ENCODE results near the gene DNLZ. TPM values are rescaled to one million over a fixed set of nuclear protein-coding genes. Genes with fewer than 3 reads are reported as not detected.

DNLZ gene
- total RNA-seq, 1 donor from 2014 or later: 15.5 TPM

DNA sequence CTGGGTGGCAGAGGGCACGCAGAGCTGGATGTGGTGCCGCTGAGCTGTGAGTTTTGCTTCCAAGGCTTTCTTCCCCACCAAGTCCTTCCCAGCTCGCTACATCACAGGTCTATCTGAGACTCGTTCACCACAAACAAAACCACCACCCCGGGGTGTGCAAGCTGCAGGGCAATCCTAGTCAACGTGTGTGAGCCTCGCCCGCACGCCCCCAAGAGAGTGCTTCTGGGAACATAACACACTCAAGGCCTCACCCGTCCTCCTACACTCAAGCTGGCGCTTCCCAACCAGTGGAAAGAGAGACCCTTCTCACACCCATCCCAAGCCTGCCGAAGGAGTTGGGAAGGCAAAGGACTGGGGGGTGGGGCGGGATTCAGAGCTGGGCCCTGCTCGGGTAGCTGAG lies 25.9 kb upstream of the DNLZ start:
- H3K36me3 ChIP-seq: peaks cover 47% of the 10 kb centered on the region
- H3K4me3 ChIP-seq: no peak overlapping the region
- DNase-seq (no peak), ATAC-seq (no peak)
- no peaks in the 10 kb centered on the region for H3K4me1 ChIP-seq
- intact Hi-C loops (cut with DNase I): no loop called here
- no peaks in the 10 kb centered on the region for H3K9me3 ChIP-seq
- no peak overlapping the region for H3K27ac ChIP-seq
- H3K27me3 ChIP-seq: no peaks in the 10 kb centered on the region
- TF ChIP-seq CTCF (IDR thresholded peaks at IDR 0.05): no peak

DNA sequence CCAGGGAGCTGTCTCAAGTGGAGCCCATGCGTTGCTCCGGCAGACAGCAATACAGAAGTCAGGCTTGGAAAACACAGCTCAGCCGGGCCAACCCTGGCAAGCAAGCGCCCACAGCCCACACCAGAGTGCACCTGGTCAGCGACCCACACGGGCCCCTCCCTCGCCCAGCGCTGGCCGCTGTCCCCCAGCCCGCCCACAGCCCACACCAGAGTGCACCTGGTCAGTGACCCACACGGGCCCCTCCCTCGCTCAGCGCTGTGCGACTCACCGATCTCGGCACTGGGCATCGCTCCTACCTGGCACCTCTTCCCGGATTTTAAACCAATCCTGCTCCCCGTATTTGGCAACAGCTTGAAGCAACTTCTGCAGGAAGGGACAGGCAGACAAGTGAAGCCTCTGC lies 23.7 kb upstream of the DNLZ start:
- no peaks in the 10 kb centered on the region for H3K27me3 ChIP-seq
- no peak overlapping the region for H3K4me3 ChIP-seq
- H3K4me1 ChIP-seq: no peaks in the 10 kb centered on the region
- intact Hi-C loops (cut with DNase I): no loop called here
- TF ChIP-seq CTCF (IDR thresholded peaks at IDR 0.05): no peak
- H3K9me3 ChIP-seq: no peaks in the 10 kb centered on the region
- no peak for DNase-seq
- H3K27ac ChIP-seq: no peak overlapping the region
- peak; percentile 12 for ATAC-seq
- H3K36me3 ChIP-seq: peaks cover 53% of the 10 kb centered on the region

DNA sequence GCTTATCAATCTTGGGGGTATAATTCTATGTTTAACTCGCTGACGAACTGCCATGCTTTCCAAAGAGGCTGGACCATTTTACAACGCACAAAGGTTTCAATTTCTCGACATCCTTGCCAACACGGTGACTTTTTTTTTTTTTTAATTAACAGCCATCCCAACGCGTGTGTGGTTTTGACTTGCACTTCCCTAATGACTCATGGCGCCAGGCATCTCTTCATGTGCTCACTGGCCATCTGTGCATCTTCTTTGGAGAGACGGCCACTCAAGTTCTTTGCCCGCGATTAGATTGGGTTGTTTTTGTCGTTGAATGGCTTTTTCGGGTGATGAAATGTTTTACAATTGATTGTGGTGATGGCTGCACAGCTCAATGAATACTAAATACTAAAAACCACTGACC lies 22.5 kb upstream of the DNLZ start:
- intact Hi-C loops (cut with DNase I): no loop called here
- Histone ChIP-seq H3K4me1 (no peaks in the 10 kb centered on the region), H3K27me3 (no peaks in the 10 kb centered on the region), H3K4me3 (no peak overlapping the region), H3K9me3 (no peaks in the 10 kb centered on the region), H3K27ac (no peak overlapping the region), H3K36me3 (peaks cover 48% of the 10 kb centered on the region)
- ATAC-seq (no peak), DNase-seq (no peak)
- no peak for TF ChIP-seq CTCF (IDR thresholded peaks at IDR 0.05)

DNA sequence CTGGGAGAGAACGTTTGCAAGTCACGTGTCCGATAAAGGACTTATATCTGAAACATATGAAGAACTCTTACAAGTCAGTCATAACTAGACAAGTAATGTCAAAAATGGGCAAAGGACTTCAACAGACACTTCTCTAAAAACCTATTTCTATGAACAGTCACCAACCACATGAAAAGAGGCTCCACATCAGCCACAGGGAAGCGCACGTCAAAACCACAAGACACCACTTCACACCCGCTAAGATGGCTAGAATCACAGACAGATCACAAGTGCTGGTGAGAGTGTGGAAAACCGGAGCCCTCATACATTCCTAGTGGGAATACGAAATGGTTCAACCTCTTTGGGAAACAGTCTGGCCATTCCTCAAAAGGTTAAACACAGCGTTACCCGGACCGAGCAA lies 21.5 kb upstream of the DNLZ start:
- Histone ChIP-seq H3K4me3 (no peak overlapping the region), H3K4me1 (no peaks in the 10 kb centered on the region), H3K9me3 (no peaks in the 10 kb centered on the region), H3K27ac (no peak overlapping the region), H3K36me3 (peaks cover 55% of the 10 kb centered on the region), H3K27me3 (no peaks in the 10 kb centered on the region)
- ATAC-seq (no peak), DNase-seq (no peak)
- no peak for TF ChIP-seq CTCF (IDR thresholded peaks at IDR 0.05)
- intact Hi-C loops (cut with DNase I): no loop called here

DNA sequence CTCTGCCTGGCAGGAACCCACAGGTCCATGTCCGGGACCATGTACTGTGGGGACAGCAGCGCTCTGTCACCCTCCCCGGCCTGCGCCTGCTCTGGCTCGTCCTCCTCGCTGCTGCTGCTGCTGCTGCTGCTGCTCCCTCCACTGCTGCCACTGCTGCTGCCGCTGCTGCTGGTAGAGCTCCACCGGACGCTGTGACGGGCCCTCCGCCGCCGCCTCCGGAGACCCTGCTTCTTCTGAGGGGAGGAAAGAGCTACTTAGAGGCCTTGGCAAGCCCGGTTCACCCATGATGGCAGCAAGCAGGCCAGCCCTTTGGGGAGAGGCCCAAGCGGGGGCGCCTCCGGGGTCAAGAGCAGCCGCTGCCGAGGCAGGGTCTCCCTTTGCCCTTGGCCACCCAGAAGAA lies 19.9 kb upstream of the DNLZ start:
- ATAC-seq (no peak), DNase-seq (no peak)
- no peaks in the 10 kb centered on the region for H3K4me1 ChIP-seq
- H3K27ac ChIP-seq: no peak overlapping the region
- no peak overlapping the region for H3K4me3 ChIP-seq
- H3K27me3 ChIP-seq: no peaks in the 10 kb centered on the region
- no peaks in the 10 kb centered on the region for H3K9me3 ChIP-seq
- no peak for TF ChIP-seq CTCF (IDR thresholded peaks at IDR 0.05)
- peaks cover 54% of the 10 kb centered on the region for H3K36me3 ChIP-seq
- intact Hi-C loops (cut with DNase I): no loop called here

DNA sequence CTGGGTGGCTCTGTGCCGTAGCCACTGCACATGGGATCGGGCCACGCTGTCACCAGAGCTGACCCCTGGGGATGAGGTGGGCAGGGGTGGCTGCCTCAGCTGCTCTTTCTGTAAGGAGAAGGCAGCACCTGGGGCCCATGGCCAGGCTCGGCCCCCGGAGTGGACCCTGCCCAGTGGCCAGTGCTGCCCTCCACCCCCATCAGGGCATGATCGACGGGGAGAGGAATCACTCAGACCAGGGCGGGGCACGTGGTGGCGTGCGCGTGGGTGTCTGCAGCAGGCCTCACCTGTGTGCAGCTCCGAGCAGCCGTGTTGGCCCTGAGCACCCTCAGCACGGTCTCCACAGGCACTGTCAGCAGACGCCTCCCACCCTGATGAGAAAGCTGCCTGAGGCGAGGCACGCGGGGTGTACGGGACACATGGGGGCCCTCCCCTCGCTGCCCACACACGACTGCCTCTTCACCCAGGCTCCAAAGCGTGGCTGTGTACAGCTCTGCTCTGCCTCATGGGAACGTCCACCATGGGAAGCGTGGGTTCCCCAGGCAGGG lies 18.5 kb upstream of the DNLZ start:
- Histone ChIP-seq H3K4me1 (no peaks in the 10 kb centered on the region), H3K9me3 (no peaks in the 10 kb centered on the region), H3K36me3 (peaks cover 44% of the 10 kb centered on the region), H3K27ac (no peak overlapping the region), H3K27me3 (no peaks in the 10 kb centered on the region), H3K4me3 (no peak overlapping the region)
- no peak for ATAC-seq
- no peak for DNase-seq
- intact Hi-C loops (cut with DNase I): no loop called here
- no peak for TF ChIP-seq CTCF (IDR thresholded peaks at IDR 0.05)
